ENCODE data around the gene ARMH4. TPM values are rescaled to one million over a fixed set of nuclear protein-coding genes. Genes with fewer than 3 reads are reported as not detected.

Gene ARMH4
- total RNA-seq, 1 donor from 2014 or later, result 2.3 TPM

DNA sequence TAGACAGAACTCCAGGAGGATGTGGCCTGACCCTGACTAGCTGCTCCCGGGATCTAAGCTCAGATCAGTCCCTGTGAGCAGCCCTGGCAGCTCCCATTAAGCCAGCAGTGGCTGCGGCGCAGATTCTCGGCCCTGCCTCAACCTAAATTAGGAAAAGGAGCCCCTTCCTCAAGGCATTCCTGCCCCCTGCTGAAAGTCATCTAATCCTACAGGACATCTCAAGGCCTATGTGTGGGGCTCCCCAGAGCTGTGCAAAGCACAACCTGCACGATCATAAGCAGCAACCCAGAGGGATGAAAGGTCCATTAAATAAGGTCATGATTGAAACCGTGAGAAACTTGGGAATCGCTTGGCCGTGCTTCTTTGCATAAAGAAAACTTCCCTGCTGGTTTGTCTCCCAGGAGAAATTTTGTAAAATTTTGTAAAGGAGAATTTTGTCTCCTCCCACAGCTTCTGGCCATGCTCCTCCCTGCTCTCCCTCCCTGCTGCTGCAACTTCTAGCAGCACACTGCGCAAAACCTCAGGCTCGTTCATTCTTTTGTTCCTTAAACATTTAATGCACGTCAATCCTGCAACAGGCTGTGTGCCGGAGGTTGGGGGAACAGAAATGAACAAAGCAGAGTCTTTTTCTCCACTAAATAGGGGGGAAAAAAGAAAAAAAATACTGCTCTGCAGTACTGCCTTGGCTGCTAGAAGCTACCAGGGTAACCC, 189.5 kb downstream of the ARMH4 start:
- intact Hi-C loops (cut with DNase I), result no loop called here
- no peak for DNase-seq
- Histone ChIP-seq H3K27me3 (no peaks in the 10 kb centered on the region), H3K4me3 (no peak overlapping the region), H3K36me3 (no peaks in the 10 kb centered on the region), H3K27ac (no peak overlapping the region), H3K9me3 (no peaks in the 10 kb centered on the region), H3K4me1 (no peaks in the 10 kb centered on the region)
- TF ChIP-seq, protein P1, sequence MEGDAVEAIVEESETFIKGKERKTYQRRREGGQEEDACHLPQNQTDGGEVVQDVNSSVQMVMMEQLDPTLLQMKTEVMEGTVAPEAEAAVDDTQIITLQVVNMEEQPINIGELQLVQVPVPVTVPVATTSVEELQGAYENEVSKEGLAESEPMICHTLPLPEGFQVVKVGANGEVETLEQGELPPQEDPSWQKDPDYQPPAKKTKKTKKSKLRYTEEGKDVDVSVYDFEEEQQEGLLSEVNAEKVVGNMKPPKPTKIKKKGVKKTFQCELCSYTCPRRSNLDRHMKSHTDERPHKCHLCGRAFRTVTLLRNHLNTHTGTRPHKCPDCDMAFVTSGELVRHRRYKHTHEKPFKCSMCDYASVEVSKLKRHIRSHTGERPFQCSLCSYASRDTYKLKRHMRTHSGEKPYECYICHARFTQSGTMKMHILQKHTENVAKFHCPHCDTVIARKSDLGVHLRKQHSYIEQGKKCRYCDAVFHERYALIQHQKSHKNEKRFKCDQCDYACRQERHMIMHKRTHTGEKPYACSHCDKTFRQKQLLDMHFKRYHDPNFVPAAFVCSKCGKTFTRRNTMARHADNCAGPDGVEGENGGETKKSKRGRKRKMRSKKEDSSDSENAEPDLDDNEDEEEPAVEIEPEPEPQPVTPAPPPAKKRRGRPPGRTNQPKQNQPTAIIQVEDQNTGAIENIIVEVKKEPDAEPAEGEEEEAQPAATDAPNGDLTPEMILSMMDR (IDR thresholded peaks at IDR 0.05), result no peak
- ATAC-seq, result peak; percentile 10

DNA sequence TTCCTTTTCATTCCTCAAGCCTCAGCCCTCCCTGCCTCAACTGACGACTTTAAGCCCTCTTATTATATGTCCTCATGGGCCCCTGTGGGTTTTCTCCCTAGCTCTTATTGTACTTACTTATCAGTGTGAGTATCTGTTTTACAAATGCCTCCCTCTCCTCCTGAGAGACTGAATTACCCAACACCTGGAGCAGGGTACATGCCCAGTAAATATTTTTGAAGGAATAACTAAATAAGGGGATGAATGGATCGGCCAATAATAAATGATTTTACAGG, 190.3 kb downstream of the ARMH4 start:
- no peaks in the 10 kb centered on the region for H3K27me3 ChIP-seq
- ATAC-seq (no peak), DNase-seq (no peak)
- intact Hi-C loops (cut with DNase I), result no loop called here
- H3K27ac ChIP-seq, result no peak overlapping the region
- H3K4me1 ChIP-seq, result no peaks in the 10 kb centered on the region
- TF ChIP-seq, protein P1 (IDR thresholded peaks at IDR 0.05), result no peak
- no peaks in the 10 kb centered on the region for H3K9me3 ChIP-seq
- H3K36me3 ChIP-seq, result no peaks in the 10 kb centered on the region
- H3K4me3 ChIP-seq, result no peak overlapping the region

- Histone ChIP-seq H3K27me3 (no peaks in the 10 kb centered on the region), H3K27ac (no peak overlapping the region), H3K4me3 (no peak overlapping the region), H3K9me3 (no peaks in the 10 kb centered on the region), H3K36me3 (no peaks in the 10 kb centered on the region), H3K4me1 (no peaks in the 10 kb centered on the region)
- no peak for DNase-seq
- no peak for ATAC-seq
- intact Hi-C loops (cut with DNase I), result no loop called here
- TF ChIP-seq, protein P1 (IDR thresholded peaks at IDR 0.05), result no peak
Observed at GRCh38 chr14:57960946-57961785, 190.8 kb downstream of the ARMH4 start.

- Histone ChIP-seq H3K9me3 (no peaks in the 10 kb centered on the region), H3K36me3 (no peaks in the 10 kb centered on the region), H3K4me3 (no peak overlapping the region), H3K27me3 (no peaks in the 10 kb centered on the region), H3K27ac (no peak overlapping the region), H3K4me1 (no peaks in the 10 kb centered on the region)
- no peak for ATAC-seq
- intact Hi-C loops (cut with DNase I), result no loop called here
- TF ChIP-seq, protein P1 (IDR thresholded peaks at IDR 0.05), result no peak
- DNase-seq, result no peak
Observed at GRCh38 chr14:57957441-57957840, 194.6 kb downstream of the ARMH4 start.

Other genes with a start within 250 kb of the ARMH4 start
- 61.7 TPM for gene ACTR10, start 47.9 kb upstream of the ARMH4 start, total RNA-seq
- gene PSMA3, start 92.6 kb upstream of the ARMH4 start, total RNA-seq, result 146 TPM
- gene ARID4A, start 146.3 kb upstream of the ARMH4 start, total RNA-seq, result 37.0 TPM
- not detected for gene TOMM20L, start 243.7 kb upstream of the ARMH4 start, total RNA-seq

Measured in upper lobe of right lung (tissue), 1 donor.